ENCODE results near the gene FAM90A1.
"Not testable (repeated sequence)": the region's sequence is repeated elsewhere in the genome, so short reads cannot be mapped to it uniquely, and the experiment has no call there.

The FAM90A1 gene

DNA sequence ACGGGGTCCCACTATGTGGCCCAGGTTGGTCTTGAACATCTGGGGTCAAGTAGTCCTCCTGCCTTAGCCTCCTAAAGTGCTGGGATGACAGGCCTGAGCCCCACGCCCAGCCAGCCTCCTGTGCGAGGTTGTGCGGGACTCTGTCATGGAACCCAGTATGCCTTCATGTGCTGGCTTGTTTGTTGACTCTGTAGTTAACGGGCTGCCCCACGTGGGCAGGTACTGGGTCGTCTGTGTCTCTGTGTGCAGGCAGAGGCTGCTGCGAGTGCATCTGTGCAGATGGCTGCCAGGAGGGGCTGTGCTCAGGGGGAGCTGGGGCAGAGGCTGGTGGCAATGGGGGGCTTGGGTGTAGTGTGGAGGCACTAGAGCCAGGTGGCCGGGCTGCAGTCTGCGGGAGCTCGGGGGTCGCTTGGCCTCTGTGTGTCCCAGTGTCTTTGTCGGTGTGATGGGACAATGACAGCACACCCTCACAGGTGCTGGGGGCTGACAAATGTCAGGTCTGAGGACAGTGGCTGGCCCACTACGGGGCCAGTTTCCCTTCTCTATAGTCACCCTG, 6.0 kb upstream of the FAM90A1 start:
- not testable (repeated sequence) for DNase-seq

DNA sequence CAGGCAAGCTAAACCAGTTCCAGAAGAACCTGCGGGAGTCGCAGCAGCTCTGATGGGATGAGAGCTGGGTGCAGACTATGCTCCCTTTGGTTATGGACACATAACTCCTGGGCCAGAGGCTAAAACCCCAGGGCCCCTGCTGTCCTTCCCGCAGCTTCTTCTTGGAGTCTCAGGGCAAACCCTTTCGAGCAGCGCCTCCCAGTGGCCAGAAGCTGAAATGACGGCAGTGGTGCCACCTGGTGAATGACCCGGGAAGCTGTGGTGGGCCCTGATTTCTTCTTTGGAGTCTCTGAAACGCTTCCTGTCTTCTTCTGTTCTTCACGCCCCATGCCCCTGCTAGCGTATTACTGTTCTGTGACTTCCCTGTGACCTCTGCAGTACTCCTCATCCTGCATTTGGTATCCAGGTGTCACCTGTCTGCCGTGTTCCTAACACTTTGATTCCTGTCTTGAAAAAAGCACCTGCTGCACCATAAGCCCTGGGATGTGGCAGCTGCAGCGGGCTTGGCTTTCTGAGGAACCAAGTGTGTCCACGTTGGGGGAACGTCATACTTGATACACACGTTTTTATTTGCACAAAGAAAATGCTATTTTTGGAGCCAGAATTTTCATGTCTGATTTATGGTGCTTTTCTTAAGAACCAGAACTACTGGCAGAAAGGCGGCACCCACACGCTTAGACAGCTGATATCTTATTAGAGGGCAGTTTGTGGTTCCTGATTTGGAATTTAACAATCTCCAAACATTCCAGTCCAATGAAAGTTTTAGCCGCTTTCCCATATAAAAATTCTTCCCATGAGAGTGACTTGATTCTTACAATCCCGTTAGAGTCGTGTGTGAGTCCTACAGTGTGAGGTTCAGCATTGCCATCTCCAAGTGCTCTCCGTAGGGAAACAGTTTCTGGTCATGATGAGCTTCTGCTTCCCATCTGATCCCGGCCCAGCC, 4.5 kb upstream of the FAM90A1 start:
- not testable (repeated sequence) for DNase-seq

DNA sequence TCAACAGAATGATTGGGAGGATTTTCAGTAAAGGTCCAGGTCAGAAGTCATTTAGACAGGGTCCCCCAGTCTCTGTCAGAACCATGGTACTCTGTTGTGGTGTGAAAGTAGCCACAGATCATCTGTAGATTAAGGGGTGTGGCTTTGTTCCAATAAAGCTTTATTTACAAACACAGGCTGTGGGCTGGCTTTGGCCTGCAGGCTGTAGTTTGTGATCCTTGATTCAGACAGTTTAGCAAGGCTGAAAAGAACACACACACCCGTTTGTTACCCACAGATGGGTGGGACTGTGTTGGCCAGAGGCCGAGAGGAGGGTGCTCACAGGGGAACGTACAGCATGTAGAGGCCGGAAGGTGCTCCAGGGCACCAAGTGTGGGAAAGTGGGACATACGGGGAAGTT, 3.6 kb upstream of the FAM90A1 start:
- DNase-seq, result not testable (repeated sequence)

DNA sequence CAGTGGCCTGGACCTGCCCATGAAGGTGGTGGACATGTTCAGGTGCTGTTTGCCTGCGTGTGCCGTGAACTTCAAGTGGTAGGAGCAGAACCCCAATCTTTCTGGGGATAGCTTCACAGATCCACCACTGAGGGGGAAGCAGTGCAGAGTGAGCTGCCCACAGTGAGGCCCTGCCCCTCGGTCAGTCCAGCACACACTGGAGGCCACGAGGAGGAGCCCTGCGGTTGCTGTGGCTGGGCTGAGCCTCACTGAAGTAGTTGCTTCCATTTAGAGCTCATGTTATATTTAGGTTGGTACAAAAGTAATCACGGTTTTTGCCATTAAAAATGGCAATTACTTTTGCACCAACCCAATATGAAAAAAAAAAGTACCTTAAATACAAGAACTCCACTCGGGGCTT, 2.1 kb upstream of the FAM90A1 start:
- DNase-seq, result not testable (repeated sequence)

DNA sequence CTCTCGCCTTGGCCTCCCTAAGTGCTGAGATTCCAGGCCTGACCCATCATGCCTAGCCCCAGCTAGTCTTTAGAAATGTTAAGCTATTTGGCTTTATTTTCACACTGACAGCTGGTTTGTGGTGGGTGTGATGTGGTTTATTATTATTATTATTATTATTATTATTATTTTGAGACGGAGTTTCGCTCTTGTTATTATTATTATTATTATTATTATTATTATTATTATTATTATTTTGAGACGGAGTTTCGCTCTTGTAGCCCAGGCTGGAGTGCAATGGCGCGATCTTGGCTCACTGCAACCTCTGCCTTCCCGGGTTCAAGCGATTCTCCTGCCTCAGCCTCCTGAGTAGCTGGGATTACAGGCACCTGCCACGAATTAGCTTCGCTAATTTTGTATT, 1.2 kb upstream of the FAM90A1 start:
- not testable (repeated sequence) for DNase-seq

DNA sequence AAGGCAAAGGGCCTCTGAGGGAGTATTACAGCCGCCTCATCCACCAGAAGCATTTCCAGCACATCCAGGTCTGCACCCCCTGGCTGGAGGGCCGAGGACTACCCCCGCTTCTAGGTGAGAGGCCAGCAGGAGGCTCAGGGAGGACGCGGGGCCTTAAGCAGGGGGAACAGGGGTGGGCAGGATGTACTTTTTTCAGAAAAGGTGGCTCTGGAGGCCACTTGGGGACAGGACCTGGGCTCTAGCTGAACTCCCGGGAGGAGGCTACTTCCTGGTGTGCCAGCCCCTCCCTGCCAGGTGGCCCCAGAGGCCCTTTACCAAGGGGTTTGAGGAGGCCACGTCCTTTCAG, 287 bp upstream of the FAM90A1 start:
- DNase-seq, result not testable (repeated sequence)

DNA sequence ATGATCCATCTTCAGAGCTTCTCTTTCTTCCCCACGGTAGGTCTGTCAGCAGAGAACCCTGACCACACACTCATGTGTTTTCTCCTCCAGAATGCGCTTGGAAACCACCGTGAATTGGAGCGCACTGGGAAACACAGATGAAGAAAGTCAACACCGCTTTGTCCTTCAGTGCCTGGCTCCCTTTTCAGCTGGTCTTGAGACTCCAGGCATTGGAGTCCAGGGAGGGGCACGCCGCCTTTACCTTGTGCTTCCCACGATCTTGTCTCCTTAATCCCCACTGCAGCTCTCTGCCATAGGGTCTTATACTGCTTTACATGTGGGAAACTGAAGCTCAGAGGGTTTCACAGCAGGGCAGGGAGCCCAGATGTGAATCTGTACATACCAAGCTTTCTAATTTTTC, 1.1 kb downstream of the FAM90A1 start:
- DNase-seq, result no peak

DNA sequence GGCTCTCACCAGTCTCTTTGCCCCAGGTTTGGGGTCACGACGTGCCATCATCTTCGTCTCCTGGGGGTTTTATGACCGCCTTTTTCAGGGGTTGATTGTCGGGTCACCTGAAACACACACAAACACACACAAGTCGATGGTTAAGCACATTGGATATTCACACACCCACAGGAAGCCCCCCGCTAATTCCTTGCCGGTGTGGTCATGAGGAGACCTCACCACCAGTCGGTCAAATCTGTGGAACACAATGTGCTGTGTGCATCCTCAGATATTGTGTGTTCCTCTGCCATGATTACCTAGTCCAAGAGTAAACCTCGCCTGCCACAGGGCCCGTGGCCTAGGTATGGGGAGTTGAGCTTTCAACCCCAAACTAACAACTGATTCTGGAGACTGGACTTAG, 2.6 kb downstream of the FAM90A1 start:
- DNase-seq, result not testable (repeated sequence)

DNA sequence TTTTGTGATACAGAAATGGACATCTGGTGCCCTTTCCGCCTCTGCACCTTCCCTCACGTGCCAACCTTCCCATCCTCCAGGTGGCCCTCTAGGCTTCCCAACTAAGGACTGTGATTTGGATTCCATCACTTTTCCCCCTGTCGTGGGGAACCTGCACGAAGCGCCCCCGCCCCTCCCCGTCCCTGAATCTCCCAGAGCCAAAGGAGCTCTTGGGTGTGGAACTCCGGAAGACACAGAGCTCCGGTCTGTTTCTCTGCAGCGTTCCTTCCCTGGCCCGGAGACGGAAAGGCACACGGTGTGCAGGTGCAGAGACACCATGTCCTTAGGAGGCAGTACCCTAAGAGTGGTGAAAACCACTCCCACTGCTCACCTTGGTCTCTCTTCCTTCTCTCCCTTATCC, 3.8 kb downstream of the FAM90A1 start:
- DNase-seq, result not testable (repeated sequence)

DNA sequence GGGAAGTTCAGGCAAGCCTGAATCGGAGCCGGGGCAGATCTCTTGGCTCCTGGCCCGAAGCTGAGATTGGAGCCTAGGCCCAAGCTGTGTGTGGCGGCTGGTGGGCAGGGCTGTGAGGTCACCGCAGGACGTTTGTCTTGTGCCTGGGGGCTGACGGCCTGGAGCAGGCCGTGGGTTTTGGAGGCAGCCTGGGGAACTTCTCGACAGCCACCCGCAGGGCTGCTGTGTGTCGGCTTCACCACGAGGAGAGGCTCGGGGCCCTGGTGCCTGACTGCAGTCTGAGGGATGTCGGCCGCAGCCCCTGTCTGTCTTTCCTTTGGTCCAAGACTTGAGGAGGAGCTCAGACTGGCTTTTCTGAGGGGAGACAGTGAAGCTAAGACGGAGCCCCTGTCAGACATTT, 5.1 kb downstream of the FAM90A1 start:
- DNase-seq, result not testable (repeated sequence)

DNA sequence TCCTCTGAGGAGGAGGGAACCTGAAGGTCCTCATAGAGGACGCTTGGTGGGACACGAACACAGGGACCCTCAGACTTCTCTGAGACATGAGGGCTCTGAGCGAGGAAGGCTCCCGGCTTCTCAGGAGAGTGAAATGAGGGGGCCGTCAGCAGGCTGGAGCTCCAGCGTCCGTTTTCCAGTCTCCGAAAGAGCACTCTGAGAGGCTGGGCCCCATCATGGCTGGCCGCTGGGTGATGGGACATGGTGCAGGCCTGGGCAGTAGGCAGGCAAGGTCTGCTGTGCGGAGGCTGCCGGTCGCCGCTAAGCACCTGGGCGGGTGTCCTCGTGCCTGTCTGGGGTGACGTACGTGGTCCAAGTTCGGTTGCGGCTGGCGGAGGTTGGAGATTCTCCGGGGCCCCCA, 5.6 kb downstream of the FAM90A1 start:
- DNase-seq, result not testable (repeated sequence)

DNA sequence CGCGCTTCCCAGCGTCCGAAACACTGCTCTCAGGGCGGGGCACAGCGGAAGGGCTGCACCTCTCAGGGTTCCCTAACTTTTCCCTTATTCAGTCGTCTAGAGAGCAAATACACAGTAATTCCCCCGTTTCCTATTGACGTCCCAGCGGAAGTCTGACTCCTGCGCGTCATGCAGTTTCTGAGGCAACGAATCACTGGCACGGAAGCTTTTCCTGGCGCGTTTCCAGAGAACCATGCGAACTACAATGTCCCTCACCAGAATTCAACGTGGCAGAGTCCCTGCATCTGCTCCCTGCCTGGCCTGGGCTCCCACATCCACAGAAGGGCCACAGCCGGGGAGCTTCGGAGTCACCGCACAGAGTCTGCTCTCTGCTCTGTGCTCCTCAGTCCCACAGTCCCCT, 6.0 kb downstream of the FAM90A1 start:
- peak; percentile 71 for DNase-seq

DNA sequence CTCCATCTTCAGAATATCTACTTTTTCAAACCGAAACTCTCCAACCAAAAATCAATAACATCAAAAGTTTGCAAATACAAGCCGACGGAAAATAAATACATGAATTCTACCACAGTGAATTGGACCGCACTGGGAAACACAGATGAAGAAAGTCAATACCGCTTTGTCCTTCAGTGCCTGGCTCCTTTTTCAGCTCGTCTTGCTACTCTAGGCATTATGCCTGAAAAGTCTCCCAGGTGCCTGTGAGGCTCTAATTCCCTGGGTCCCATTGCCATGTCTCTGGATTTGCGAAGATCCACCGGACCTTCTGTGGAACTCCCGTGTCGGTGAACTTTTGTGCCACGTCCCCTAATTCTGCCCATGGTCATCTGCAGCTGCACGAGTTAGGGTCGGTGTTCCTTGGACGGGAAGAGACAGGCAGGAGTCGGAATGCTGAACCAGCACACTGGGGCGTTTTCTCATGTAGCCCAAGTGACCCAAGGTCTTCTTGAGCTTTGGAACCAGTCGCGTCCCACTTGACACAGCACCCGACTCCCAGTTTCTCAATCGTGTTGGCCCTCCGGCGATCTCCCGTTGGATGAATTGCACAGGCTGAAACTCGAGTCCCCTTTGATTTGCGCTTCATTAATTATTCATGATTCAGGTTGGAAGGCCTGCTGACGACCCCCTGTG, 8.6 kb downstream of the FAM90A1 start:
- DNase-seq, result not testable (repeated sequence)

DNA sequence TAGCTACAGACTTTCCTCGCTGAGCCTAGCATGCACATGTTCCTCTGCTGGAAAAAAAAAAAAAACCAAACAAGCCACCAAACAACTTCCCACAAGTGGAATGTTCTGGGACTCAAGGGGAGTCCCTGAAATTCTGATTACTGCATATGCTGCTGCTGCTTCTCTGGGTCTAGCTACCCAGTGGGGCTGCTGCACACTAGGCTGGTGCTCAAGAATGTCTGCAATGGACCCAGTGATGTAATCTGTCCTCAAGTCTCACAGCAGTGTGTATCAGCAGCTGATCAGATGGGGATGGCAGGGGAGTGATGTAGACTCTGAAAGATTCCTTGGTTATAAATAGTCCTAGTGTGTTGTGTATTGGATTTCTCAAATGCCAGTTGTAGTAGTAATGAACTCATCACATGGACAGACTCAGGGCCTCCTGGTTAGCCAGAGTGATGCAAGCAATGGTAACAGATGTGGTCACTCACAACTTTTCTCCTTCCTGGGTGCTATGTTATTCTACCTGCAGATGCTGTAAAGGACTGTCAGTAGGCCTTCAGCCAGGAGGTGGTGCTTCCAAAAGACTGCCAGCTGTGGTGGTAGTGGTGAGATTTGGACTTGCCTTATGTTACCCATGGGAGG, 29.6 kb downstream of the FAM90A1 start:
- not testable (repeated sequence) for DNase-seq

DNA sequence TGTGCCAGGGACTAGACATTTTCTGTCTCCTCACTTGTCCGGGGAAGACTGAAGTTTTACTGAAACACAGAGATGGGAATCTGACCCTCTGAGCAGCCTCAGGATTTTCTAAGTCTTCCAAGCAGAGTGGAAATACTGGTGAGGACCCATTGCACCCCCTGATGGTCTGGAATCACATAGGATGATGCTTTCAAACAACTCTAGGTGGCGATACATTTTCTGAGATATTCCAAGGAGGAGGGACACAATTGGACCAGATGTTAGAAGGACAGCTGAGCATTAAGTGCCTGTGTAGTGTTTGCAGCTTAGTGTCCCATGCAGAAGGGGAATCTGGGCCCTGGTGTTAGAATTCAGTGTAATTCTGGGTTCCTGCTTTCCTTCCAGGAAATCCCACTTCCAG, 39.3 kb downstream of the FAM90A1 start:
- not testable (repeated sequence) for DNase-seq

DNA sequence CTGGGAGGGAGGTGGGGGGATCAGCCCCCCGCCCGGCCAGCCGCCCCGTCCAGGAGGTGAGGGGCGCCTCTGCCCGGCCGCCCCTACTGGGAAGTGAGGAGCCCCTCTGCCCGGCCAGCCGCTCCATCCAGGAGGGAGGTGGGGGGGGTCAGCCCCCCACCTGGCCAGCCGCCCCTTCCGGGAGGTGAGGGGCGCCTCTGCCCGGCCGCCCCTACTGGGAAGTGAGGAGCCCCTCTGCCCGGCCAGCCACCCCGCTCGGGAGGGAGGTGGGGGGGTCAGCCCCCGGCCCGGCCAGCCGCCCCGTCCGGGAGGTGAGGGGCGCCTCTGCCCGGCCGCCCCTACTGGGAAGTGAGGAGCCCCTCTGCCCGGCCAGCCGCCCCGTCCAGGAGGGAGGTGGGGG, 43.2 kb downstream of the FAM90A1 start:
- DNase-seq, result not testable (repeated sequence)

DNA sequence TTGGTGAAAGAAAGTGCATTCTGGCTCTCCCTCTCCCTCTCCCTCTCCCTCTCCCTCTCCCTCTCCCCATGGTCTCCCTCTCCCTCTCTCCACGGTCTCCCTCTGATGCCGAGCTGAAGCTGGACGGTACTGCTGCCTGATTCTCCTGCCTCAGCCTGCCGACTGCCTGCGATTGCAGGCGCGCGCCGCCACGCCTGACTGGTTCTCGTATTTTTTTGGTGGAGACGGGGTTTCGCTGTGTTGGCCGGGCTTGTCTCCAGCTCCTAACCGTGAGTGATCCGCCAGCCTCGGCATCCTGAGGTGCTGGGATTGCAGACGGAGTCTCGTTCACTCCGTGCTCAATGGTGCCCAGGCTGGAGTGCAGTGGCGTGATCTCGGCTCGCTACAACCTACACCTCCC, 44.1 kb downstream of the FAM90A1 start:
- DNase-seq, result not testable (repeated sequence)

DNA sequence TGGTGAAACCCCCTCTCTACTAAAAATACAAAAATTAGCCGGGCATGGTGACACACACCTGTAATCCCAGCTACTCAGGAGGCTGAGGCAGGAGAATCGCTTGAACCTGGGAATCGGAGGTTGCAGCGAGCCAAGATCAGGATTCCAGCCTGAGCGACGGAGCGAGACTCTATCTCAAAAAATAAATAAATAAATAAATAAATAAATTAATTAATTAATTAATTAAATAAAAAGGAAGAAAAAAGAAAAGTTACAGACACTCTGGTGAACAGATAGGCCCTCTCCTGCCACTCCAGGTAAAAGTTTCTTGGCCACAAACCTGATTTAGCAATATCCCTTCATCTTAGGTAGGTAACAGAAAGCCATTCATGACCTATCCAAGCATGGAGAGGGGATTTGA, 44.5 kb downstream of the FAM90A1 start:
- DNase-seq, result not testable (repeated sequence)

DNA sequence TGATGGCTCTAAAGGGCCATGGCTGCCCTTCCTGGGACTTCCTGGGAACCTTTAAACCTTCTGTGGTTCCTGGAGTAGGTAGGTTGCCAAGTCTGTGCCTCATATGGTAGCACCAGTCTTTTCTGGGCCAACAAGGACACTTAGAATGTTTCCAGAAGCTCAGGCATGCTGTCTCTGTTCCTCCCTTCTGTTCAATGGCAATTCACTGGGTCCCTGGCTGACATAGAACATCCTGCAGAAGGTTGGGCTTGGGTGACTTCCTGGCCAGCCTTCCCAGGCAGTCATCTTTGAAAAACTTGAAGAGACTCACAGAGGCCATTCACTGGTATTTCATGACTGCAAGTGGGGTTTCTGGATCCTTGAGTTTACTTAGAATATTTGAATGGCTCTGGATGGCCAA, 46.1 kb downstream of the FAM90A1 start:
- not testable (repeated sequence) for DNase-seq

DNA sequence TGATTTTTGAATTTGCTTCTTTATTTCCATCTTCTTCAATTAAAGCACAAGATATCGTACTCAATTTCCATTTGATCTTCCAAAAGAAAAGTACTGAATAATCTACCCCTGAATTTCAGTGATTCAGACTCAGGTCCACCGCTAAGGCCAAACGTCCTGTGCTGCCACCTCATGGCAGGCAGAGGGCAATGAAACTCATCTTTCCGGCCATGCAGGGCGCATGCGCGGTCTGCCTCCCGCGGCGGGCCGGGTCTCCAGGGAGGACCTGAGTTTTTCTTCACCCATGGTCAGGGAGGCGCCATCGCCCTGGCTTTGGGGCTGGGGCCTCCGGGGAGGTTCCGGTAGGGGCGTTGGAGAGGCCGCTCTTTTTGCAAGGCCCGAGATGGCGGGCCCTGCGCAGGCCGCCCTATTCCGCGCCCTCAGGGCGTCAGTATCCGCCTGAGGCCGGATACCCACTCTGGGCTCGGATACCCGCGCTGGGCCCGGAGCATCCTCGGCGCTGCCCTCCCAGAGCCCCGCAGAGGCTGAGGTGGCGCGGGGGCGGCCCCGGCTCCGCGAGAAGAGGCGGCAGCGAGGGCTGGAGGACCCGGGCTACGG, 47.3 kb downstream of the FAM90A1 start:
- peak; percentile 23 for DNase-seq

DNA sequence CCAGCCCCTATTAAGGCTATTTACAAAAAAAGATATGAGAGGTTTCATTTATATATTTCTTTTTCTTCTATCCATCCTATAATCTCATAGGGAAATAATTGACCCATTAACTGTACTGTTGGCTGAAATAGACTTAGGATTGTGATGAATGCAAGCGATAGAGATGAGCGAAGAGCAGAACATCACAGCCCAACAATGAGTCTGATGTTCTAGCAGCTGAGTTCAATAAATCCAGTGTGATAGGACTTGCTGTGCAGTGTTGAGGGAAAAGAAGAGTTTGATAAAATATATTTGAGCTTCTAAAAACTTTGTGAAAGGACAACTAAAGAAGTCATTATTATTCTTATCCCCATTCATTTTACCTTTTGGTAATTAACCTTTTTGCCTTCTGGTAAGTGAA, 54.5 kb downstream of the FAM90A1 start:
- not testable (repeated sequence) for DNase-seq

All from DMS153 (cell line).